GM08714 (cell line): ENCODE results near the gene GOLGA5.
"Not testable (repeated sequence)": the region's sequence is repeated elsewhere in the genome, so short reads cannot be mapped to it uniquely, and the experiment has no call there.

Experiments used
- H3K4me3 ChIP-seq: fragments of 200-500 bp; sonication (Bioruptor generic); 2 replicates; pipeline ENCODE4 v1.5.1; 2014; ENCODE audit warnings: mild to moderate bottlenecking, low read length, inconsistent platforms
- ZNF274 ChIP-seq: IDR thresholded peaks from 2 replicates; pipeline ENCODE4 v1.6.1; 2012; ENCODE audit warnings: mild to moderate bottlenecking, low read depth, low read length

GOLGA5 gene

GRCh38 chr14:92793709-92794546, at the start of gene GOLGA5:
Gene GOLGA5 (plus strand): TSS chr14:92794305. CDS start chr14:92797438, 3,133 bp downstream.
- peak within 1 kb of the TSS; percentile 98 for H3K4me3 ChIP-seq
- no peak for TF ChIP-seq ZNF274

GRCh38 chr14:92747701-92748258, 46.3 kb upstream of the GOLGA5 start:
- peak overlapping the region; percentile 88 for H3K4me3 ChIP-seq
- TF ChIP-seq ZNF274, result no peak

- no peak for TF ChIP-seq ZNF274
- peak within 1 kb of the TSS; percentile 88 for H3K4me3 ChIP-seq
Observed at GRCh38 chr14:92748259-92749016, 45.7 kb upstream of the GOLGA5 start, which contains the start of gene LGMN. Gene LGMN (minus strand): TSS chr14:92748627. CDS start chr14:92732786, 15,841 bp downstream.

GRCh38 chr14:92750222-92750728, 43.8 kb upstream of the GOLGA5 start:
- H3K4me3 ChIP-seq, result peak overlapping the region; percentile 60; the same call in 1 of the 2 replicates

GRCh38 chr14:92750994-92751400, 43.1 kb upstream of the GOLGA5 start:
- H3K4me3 ChIP-seq, result peak overlapping the region; percentile 60; the same call in 1 of the 2 replicates
- TF ChIP-seq ZNF274, result no peak

GRCh38 chr14:92751819-92752218, 42.3 kb upstream of the GOLGA5 start:
- H3K4me3 ChIP-seq, result no peak overlapping the region
- TF ChIP-seq ZNF274, result no peak

- no peak for TF ChIP-seq ZNF274
- no peak overlapping the region for H3K4me3 ChIP-seq
Observed at GRCh38 chr14:92753250-92753649, 40.9 kb upstream of the GOLGA5 start.

- no peak for TF ChIP-seq ZNF274
Observed at GRCh38 chr14:92754966-92755365, 39.1 kb upstream of the GOLGA5 start.

GRCh38 chr14:92755495-92755894, 38.6 kb upstream of the GOLGA5 start:
- no peak overlapping the region for H3K4me3 ChIP-seq
- no peak for TF ChIP-seq ZNF274

More at GRCh38 chr14:92754966-92755365, 39.1 kb upstream of the GOLGA5 start:
- no peak overlapping the region for H3K4me3 ChIP-seq

GRCh38 chr14:92756446-92756845, 37.7 kb upstream of the GOLGA5 start:
- TF ChIP-seq ZNF274, result no peak
- no peak overlapping the region for H3K4me3 ChIP-seq

- no peak overlapping the region for H3K4me3 ChIP-seq
- TF ChIP-seq ZNF274, result no peak
Observed at GRCh38 chr14:92759300-92759678, 34.8 kb upstream of the GOLGA5 start.

- no peak overlapping the region; the same call in 1 of the 2 replicates for H3K4me3 ChIP-seq
- no peak for TF ChIP-seq ZNF274
Observed at GRCh38 chr14:92759679-92760523, 34.2 kb upstream of the GOLGA5 start.

- TF ChIP-seq ZNF274, result no peak
- no peak overlapping the region; the same call in 1 of the 2 replicates for H3K4me3 ChIP-seq
Observed at GRCh38 chr14:92760524-92760805, 33.6 kb upstream of the GOLGA5 start.

GRCh38 chr14:92763666-92764631, 30.2 kb upstream of the GOLGA5 start:
- not testable (repeated sequence) for H3K4me3 ChIP-seq

GRCh38 chr14:92768236-92768635, 25.9 kb upstream of the GOLGA5 start:
- not testable (repeated sequence) for H3K4me3 ChIP-seq
